ENCODE data around the gene CFAP52. TPM values are rescaled to one million over a fixed set of nuclear protein-coding genes. Genes with fewer than 3 reads are reported as not detected.
"Not testable (repeated sequence)": the region's sequence is repeated elsewhere in the genome, so short reads cannot be mapped to it uniquely, and the experiment has no call there.

The CFAP52 gene
- total RNA-seq, 1 donor from 2014 or later: not detected

DNA sequence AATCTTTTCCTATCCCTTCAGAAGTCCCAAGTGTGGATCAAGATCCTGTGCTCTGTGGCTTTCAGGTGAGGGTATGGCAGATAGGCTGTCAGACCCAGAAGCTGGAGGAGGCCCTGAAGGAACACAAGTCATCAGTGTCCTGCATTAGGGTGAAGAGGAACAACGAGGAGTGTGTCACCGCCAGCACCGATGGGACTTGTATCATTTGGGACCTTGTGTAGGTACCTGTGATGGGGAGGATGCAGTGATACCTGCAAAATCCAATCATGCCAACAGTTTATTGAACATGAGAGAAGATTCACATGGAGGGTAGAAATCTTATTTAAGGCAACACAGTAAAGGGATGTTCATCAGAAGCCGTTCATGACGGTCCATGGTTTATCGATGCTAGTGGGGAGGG lies 58.9 kb downstream of the CFAP52 start:
- no peak for ATAC-seq
- intact Hi-C loops (cut with DNase I): no loop called here
- no peak for DNase-seq (ENCODE audit: missing footprints)

- ATAC-seq (no peak), DNase-seq (ENCODE audit: missing footprints) (no peak)
- intact Hi-C loops (cut with DNase I): no loop called here
Measured at GRCh38 chr17:9636501-9636900, 60.1 kb downstream of the CFAP52 start.

DNA sequence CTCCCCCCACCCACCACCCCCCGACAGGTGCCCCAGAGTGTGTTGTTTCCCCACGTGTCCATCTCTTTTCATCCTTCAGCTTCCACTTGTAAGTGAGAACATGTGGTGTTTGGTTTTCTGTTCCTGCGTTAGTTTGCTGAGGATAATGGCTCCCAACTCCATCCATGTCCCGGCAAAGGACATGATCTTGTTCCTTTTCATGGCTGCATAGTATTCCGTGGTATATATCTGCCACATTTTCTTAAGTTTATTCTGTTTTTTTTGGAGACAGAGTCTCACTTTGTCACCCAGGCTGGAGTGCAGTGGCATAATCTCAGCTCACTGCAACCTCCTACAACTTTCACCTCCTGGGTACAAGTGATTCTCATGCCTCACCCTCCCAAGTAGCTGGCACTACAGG lies 63.9 kb downstream of the CFAP52 start:
- ATAC-seq: not testable (repeated sequence)

DNA sequence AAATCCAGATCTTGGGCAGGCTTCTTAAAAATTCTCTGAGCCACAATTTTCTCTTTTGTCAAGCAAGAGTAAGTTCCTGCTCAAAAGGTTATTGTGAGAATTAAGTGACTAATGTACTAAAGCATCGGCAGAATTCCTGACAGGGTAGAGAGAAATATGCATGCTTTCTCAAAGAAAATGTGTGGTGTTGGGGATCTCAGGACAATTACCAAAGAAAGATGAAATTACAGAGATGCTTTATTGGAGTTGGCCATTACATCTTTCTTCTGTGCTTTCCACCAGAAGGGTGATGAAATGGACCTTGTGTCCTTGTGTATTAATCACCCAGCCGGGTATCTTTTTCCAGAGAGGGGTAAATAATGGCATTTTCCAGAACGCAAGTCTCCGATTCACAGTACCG lies 67.2 kb downstream of the CFAP52 start:
- no peak for ATAC-seq
- intact Hi-C loops (cut with DNase I): no loop called here

More for the DNA sequence above, 63.9 kb downstream of the CFAP52 start:
- intact Hi-C loops (cut with DNase I); DNase-seq (ENCODE audit: missing footprints): not testable (repeated sequence)

GRCh38 chr17:9644910-9645751 lies 68.7 kb downstream of the CFAP52 start, which contains the start of gene USP43:
Gene USP43, plus strand, starts transcription at chr17:9645517. Its CDS starts 116 bp downstream, at chr17:9645633.
- ATAC-seq (peak; percentile 45), DNase-seq (ENCODE audit: missing footprints) (no peak)
- intact Hi-C loops (cut with DNase I): no loop called here

More for the DNA sequence above, 67.2 kb downstream of the CFAP52 start:
- DNase-seq (ENCODE audit: missing footprints): no peak

- no peak for ATAC-seq
- intact Hi-C loops (cut with DNase I): no loop called here
- DNase-seq (ENCODE audit: missing footprints): no peak
Measured at GRCh38 chr17:9645851-9646545, 69.6 kb downstream of the CFAP52 start.

DNA sequence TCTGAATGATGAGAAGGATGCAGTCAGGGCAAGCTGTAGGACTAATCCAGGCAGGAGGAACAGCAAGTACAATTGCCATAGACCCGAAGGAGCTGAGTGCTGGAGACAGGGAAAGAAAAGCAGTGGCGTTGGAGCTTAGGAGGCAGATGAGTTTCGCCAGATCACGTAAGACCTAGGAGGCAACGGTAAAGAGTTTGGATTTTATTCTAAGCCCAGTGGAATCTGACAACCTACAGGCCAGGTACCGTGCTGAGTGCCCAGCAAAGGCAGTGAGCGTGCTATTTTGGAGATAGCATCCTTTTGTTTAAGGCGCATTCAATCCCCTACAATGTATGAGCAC lies 70.1 kb downstream of the CFAP52 start:
- no peak for ATAC-seq
- no peak for DNase-seq (ENCODE audit: missing footprints)
- intact Hi-C loops (cut with DNase I): no loop called here

- no peak for ATAC-seq
- intact Hi-C loops (cut with DNase I): no loop called here
- no peak for DNase-seq (ENCODE audit: missing footprints)
Measured at GRCh38 chr17:9647014-9647413, 70.6 kb downstream of the CFAP52 start.

GRCh38 chr17:9648521-9649110 lies 72.2 kb downstream of the CFAP52 start:
- ATAC-seq: no peak
- intact Hi-C loops (cut with DNase I): no loop called here
- DNase-seq (ENCODE audit: missing footprints): no peak

GRCh38 chr17:9658593-9659211 lies 82.3 kb downstream of the CFAP52 start:
- DNase-seq (ENCODE audit: missing footprints): no peak
- intact Hi-C loops (cut with DNase I): no loop called here
- ATAC-seq: no peak

GRCh38 chr17:9661027-9661426 lies 84.6 kb downstream of the CFAP52 start:
- ATAC-seq (no peak), DNase-seq (ENCODE audit: missing footprints) (no peak)
- intact Hi-C loops (cut with DNase I): no loop called here

DNA sequence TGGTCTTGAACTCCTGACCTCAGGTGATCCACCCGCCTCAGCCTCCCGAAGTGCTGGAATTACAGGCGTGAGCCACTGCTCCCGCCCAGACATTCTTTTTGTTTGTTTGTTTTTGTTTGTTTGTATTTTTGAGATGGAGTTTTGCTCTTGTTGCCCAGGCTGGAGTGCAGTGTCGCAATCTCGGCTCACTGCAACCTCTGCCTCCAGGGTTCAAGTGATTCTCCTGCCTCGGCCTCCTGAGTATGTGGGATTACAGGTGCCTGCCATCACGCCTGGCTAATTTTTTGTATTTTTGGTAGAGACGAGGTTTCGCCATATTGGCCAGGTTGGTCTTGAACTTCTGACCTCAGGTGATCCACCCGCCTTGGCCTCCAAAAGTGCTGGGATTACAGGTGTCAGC lies 87.1 kb downstream of the CFAP52 start:
- intact Hi-C loops (cut with DNase I); DNase-seq (ENCODE audit: missing footprints); ATAC-seq: not testable (repeated sequence)

- ATAC-seq (no peak), DNase-seq (ENCODE audit: missing footprints) (no peak)
- intact Hi-C loops (cut with DNase I): no loop called here
Measured at GRCh38 chr17:9666461-9667050, 90.1 kb downstream of the CFAP52 start.

- DNase-seq (ENCODE audit: missing footprints): no peak
- intact Hi-C loops (cut with DNase I): no loop called here
Measured at GRCh38 chr17:9668517-9668916, 92.1 kb downstream of the CFAP52 start.

DNA sequence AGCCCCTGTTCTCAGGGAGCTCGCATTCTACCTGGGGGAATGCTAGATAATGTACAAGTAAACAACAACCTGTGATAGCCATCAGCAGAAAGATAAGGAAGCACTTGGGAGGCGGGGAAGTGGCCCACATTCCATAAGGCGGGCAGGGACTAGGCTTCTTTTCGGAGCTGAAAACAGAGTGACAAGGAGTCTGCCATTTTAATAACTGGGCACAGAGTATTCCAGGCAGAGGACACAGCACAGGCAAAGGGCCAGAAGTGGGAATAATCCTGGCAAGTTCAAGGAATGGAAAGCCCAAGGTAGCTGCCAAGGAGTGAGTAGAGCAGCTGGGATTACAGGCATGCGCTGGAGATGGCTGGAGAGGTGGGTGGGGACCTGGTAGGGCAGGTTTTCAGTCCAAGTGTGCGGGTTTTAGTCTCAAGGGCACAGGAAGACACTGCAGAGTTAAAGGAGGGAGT lies 93.1 kb downstream of the CFAP52 start:
- ATAC-seq (no peak), DNase-seq (ENCODE audit: missing footprints) (no peak)
- intact Hi-C loops (cut with DNase I): no loop called here

More at GRCh38 chr17:9668517-9668916, 92.1 kb downstream of the CFAP52 start:
- no peak for ATAC-seq

DNA sequence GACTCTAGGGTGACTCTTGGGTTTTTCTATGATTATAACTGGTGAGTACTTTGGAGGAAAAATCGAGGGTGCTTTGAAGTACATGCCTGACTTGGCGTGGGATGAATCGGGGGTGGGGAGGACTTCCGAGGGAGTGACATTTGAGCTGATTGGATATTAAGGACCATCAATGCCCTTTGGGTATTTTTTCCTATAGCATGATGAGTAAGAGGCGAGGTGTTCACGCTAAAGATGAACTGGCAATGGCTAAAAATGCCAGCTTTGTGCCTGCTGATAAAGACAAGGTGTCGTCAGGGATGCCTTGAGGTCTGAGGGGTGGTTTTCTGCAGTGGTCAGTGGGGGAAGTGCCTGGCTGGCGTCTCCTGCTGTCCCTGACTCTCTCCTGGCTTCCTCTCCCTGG lies 94.2 kb downstream of the CFAP52 start:
- DNase-seq (ENCODE audit: missing footprints): no peak
- intact Hi-C loops (cut with DNase I): no loop called here
- no peak for ATAC-seq

DNA sequence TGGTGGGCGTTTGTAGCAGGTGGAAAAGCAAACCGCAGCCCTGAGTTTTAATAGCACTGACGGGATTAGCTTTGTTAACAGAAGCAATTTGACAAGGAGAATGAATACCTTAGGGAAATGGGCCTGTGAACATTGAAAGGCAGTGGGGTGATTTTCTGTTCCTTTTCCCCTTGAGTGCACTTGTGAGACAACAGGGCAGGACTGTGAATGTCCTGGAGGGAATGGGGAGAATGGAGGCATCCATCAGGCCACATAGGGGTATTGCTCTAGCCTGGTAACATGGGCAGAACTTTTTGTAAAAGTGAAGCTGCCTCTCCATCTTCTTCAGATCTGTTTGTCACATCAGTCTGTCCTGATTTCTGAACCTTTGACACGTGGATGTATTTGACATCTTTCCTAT lies 95.1 kb downstream of the CFAP52 start:
- DNase-seq (ENCODE audit: missing footprints): no peak
- intact Hi-C loops (cut with DNase I): no loop called here
- ATAC-seq: no peak

GRCh38 chr17:9672266-9672665 lies 95.8 kb downstream of the CFAP52 start:
- no peak for ATAC-seq
- intact Hi-C loops (cut with DNase I): no loop called here
- DNase-seq (ENCODE audit: missing footprints): no peak

DNA sequence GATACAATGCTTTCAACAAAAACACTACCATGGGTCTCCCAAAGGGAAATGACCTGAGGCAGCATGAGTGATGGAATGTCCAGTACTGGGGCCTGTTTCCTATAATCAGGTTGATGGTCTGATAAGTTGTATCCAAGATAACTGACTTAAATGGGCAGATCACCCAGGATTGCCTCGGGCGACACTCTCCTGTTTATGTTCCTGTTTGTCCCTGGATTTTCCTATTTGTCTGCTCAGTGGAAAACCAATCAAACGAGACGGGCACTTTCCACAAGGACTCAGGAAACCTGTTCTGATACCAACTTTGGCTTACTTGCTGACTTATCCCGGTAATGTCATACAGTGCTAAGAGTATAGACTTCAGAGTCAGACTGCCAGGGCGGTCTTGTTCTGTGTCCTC lies 96.2 kb downstream of the CFAP52 start:
- intact Hi-C loops (cut with DNase I): no loop called here
- ATAC-seq: no peak
- no peak for DNase-seq (ENCODE audit: missing footprints)

All from Right ventricle myocardium inferior (tissue), 1 donor.